GM19351 (cell line): ENCODE data around the gene MAN1A2.

Experiments
- ATAC-seq: cut with Tn5 transposase; IDR thresholded peaks from one replicate; pipeline ENCODE4 v1.9.1; 2021; ENCODE audit warnings: mild to moderate bottlenecking, moderate library complexity; ENCODE audit not compliant: unreplicated experiment

The MAN1A2 gene

GRCh38 chr1:117573386-117574023 lies 206.3 kb downstream of the MAN1A2 start:
- no peak for ATAC-seq

DNA sequence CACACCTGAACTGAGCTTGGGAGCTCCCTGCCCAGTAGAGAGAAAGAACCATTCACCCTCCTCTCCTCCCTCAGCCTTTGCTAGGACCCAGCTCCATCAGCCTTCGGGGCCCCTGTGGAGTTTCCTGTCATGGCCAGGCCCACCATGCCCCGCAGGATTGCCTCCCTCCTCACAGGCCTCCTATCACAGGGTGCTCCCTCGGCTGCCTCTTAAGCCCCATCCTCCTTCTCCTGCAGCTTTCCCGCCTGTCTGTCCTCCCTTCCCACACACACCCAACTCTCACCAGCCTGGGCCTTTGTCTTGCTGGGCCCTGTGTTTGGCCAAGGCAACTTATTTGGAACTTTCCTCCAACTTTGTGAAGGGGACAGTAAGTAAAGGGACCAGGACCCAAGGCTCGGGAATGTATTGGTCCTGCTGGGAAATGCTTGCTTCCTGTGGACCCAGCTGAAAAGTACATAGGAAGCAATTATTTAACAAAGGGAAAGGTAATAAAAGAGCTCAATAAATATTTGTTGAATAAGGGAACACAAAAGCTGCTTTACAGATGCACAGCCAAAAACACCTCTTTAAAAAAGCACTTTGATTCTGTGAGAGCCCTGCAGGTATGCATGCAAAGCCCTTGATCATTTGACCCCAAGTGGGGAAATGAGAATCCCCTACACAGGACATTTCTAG lies 207.0 kb downstream of the MAN1A2 start:
- ATAC-seq: no peak

GRCh38 chr1:117575586-117576225 lies 208.5 kb downstream of the MAN1A2 start:
- no peak for ATAC-seq

- no peak for ATAC-seq
These were observed 209.0 kb downstream of the MAN1A2 start for GRCh38 chr1:117576236-117576635.

DNA sequence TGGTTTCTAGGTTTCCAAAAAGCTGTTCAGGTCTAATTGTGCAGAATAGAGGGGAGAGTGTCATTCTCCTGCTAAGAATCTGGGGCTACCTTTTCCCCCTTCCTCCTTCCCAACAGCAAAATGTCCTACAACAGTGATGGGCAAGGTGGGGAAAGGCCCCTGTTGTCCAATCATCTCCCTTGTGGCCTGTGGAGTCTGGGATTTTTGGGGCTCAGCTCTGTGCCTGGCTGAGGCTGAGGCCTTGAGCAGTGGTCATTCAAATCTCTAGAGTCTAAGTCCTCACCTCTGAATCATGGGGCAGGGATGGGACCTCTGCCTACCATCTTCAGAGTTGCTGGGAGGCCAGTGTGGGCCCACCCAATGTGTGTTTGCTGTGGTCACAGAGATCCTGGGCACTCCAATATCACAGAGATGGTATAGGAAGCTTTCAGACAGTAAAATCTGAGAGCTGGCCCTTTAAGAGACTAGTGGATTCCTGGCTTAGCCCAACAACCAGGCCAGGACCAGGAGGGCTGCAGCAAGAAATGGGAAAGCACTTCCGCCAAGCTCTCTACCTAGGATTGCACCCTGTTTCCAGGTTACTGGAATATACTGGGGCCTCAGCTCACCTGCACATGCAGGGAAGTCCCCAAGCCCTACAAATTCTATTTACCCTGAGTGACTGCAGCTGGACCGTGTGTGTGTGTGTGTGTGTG lies 210.1 kb downstream of the MAN1A2 start:
- no peak for ATAC-seq

DNA sequence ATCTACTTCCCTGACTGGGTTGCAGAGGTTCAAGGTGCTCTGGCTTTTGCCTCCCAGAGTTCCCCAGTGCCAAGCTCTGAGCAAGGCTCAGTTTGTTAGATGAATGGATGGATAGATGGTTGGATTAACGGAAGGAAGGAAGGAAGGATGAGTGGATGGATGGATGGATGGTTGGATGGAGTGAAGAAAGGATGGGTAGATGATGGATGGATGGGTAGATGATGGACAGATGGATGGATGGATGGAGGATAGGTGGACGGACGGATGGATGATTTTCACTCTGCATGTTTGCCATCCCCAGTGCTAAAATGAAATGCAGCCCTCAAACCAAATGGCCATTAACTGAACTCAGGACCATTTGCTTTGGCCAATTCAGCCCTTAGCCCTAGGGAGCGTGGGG lies 211.2 kb downstream of the MAN1A2 start:
- no peak for ATAC-seq
